ENCODE measurements around the gene ERCC6L2. TPM values are rescaled to one million over a fixed set of nuclear protein-coding genes. Genes with fewer than 3 reads are reported as not detected.

Gene ERCC6L2
- total and polyA plus RNA-seq, 2 donors (not counting 3 experiments of a cell fraction or from before 2014, with no cell fraction given) = 4.7 to 31.8 TPM

Small RNA genes lying within 50 kb of the gene (small RNA-seq; reads per million reads assigned to genes)
- not detected for gene RNA5SP289 (ENCODE audit: insufficient read depth, insufficient read length, low read depth, low replicate concordance)
- gene RNU2-46P (ENCODE audit: insufficient read depth, insufficient read length, low read depth, low replicate concordance) = not detected
